Tibial artery (tissue), 4 donors: ENCODE results near the gene MCAM.
A peak's percentile ranks its signal among the peaks of the same experiment; 100 is the strongest.

ENCODE experiments used
- DNase-seq, 2 donors: peaks; one replicate each; pipeline ENCODE4 v3.0.0-alpha.2; 2019
- H3K27ac ChIP-seq, 2 donors: fragments of 200-600 bp; sonication (generic) in 1 of 2; 1 replicate in 1 of 2; 2 replicates in 1 of 2; pipeline ENCODE4 v1.5.1; 2018 to 2019; ENCODE audit warnings: mild to moderate bottlenecking in 1 of 2
- H3K27me3 ChIP-seq, 2 donors: fragments of 200-600 bp; sonication (generic) in 1 of 2; one replicate each; pipeline versions ENCODE4 v1.5.1 to v1.6.0; 2016 to 2019
- H3K36me3 ChIP-seq, 3 donors: fragments of 200-600 bp; sonication (generic) in 2 of 3; one replicate each; pipeline ENCODE4 v1.5.1; 2016 to 2019; ENCODE audit warnings: mild to moderate bottlenecking in 2 of 3
- H3K4me1 ChIP-seq, 4 donors: fragments of 200-600 bp; sonication (generic) in 2 of 4; 1 replicate in 3 of 4; 2 replicates in 1 of 4; pipeline ENCODE4 v1.5.1; 2016 to 2019
- H3K4me3 ChIP-seq, 2 donors: fragments of 200-600 bp; sonication (generic) in 1 of 2; 1 replicate in 1 of 2; 2 replicates in 1 of 2; pipeline ENCODE4 v1.5.1; 2018 to 2019; ENCODE audit warnings: mild to moderate bottlenecking in 2 of 2
- H3K9me3 ChIP-seq, 3 donors: fragments of 200-600 bp; sonication (generic) in 1 of 3; one replicate each; pipeline ENCODE4 v1.5.1; 2016 to 2019
- intact Hi-C: fragments of 100-400 bp; cut with DNase I; formaldehyde crosslinking; loops from one replicate; pipeline ENCODE4 v1.15.0; 2023; ENCODE audit warnings: low total_unique reads
- TF ChIP-seq, protein P1 (sequence below), 2 experiments: fragments of 200-600 bp in 1 of 2; fragments of 450-650 bp in 1 of 2; IDR thresholded peaks; one replicate each; pipeline ENCODE4 v1.5.1; 2017 to 2019; ENCODE audit warnings: antibody characterized with exemption in 2 of 2, mild to moderate bottlenecking in 1 of 2, moderate library complexity in 1 of 2

The MCAM gene

GRCh38 chr11:119314726-119315125, 2.2 kb downstream of the MCAM start:
- Histone ChIP-seq H3K27ac (peak overlapping the region; percentile 99), H3K36me3 (peaks cover 53 to 62% (median 60%) of the 10 kb centered on the region in 3 donors), H3K4me3 (peak overlapping the region; percentile 97 to 99), H3K4me1 (peaks cover 0 to 84% (median 68%) of the 10 kb centered on the region in 4 donors), H3K9me3 (no peaks in the 10 kb centered on the region), H3K27me3 (no peaks in the 10 kb centered on the region)
- DNase-seq, result peak in 1 of 2 donors; percentile 68
- TF ChIP-seq, protein P1, sequence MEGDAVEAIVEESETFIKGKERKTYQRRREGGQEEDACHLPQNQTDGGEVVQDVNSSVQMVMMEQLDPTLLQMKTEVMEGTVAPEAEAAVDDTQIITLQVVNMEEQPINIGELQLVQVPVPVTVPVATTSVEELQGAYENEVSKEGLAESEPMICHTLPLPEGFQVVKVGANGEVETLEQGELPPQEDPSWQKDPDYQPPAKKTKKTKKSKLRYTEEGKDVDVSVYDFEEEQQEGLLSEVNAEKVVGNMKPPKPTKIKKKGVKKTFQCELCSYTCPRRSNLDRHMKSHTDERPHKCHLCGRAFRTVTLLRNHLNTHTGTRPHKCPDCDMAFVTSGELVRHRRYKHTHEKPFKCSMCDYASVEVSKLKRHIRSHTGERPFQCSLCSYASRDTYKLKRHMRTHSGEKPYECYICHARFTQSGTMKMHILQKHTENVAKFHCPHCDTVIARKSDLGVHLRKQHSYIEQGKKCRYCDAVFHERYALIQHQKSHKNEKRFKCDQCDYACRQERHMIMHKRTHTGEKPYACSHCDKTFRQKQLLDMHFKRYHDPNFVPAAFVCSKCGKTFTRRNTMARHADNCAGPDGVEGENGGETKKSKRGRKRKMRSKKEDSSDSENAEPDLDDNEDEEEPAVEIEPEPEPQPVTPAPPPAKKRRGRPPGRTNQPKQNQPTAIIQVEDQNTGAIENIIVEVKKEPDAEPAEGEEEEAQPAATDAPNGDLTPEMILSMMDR (IDR thresholded peaks at IDR 0.05), result no peak
- intact Hi-C loops, result no loop called here

DNA sequence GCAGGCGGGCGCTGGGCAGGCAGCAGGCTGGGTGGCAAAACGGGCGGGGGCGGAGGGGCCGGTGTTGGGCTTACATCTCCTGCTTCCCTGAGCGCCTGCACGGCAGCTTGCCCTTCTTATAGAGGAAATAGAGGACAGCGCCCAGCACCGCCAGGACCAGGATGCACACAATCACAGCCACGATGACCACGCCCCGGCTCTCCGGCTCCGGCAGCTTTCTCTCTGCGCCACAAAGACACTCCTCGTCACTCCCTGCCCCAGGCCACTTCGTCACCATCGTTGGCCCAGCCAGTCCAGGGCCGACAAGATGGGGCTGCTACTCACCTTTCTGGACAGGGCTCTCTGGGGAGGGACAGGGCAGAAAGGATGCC, 6.3 kb downstream of the MCAM start:
- Histone ChIP-seq H3K27ac (peak overlapping the region; percentile 99), H3K4me1 (peaks cover 0 to 92% (median 70%) of the 10 kb centered on the region in 4 donors)
- intact Hi-C loops, result no loop called here

GRCh38 chr11:119309953-119310681, 6.8 kb downstream of the MCAM start:
- peak overlapping the region; percentile 99 for H3K27ac ChIP-seq
- TF ChIP-seq, protein P1 (IDR thresholded peaks at IDR 0.05), result no peak
- no peaks in the 10 kb centered on the region for H3K9me3 ChIP-seq
- no peaks in the 10 kb centered on the region for H3K27me3 ChIP-seq
- peaks cover 0 to 97% (median 72%) of the 10 kb centered on the region in 4 donors for H3K4me1 ChIP-seq
- intact Hi-C loops, result no loop called here
- H3K36me3 ChIP-seq, result peaks cover 72 to 74% (median 73%) of the 10 kb centered on the region in 3 donors
- H3K4me3 ChIP-seq, result peak overlapping the region in 1 of 2 donors; percentile 97
- peak in 1 of 2 donors; percentile 67 for DNase-seq

More for the DNA sequence above, 6.3 kb downstream of the MCAM start:
- DNase-seq, result peak in 1 of 2 donors; percentile 71
- no peaks in the 10 kb centered on the region for H3K9me3 ChIP-seq
- no peaks in the 10 kb centered on the region for H3K27me3 ChIP-seq
- TF ChIP-seq, protein P1 (IDR thresholded peaks at IDR 0.05), result no peak
- H3K36me3 ChIP-seq, result peaks cover 73 to 80% (median 77%) of the 10 kb centered on the region in 3 donors
- H3K4me3 ChIP-seq, result peak overlapping the region; percentile 97 to 99

- TF ChIP-seq, protein P1 (IDR thresholded peaks at IDR 0.05), result no peak
- H3K27me3 ChIP-seq, result no peaks in the 10 kb centered on the region
- peaks cover 65 to 67% (median 67%) of the 10 kb centered on the region in 3 donors for H3K36me3 ChIP-seq
- no peaks in the 10 kb centered on the region for H3K9me3 ChIP-seq
- no peak for DNase-seq
- H3K27ac ChIP-seq, result peak overlapping the region; percentile 99
- no peak overlapping the region for H3K4me3 ChIP-seq
- intact Hi-C loops, result no loop called here
- peaks cover 0 to 98% (median 73%) of the 10 kb centered on the region in 4 donors for H3K4me1 ChIP-seq
These were observed 7.5 kb downstream of the MCAM start for GRCh38 chr11:119309411-119309810.

GRCh38 chr11:119307974-119308373, 9.0 kb downstream of the MCAM start:
- H3K4me1 ChIP-seq, result peaks cover 0 to 84% (median 65%) of the 10 kb centered on the region in 4 donors
- H3K9me3 ChIP-seq, result no peaks in the 10 kb centered on the region
- peaks cover 60 to 65% (median 62%) of the 10 kb centered on the region in 3 donors for H3K36me3 ChIP-seq
- H3K4me3 ChIP-seq, result no peak overlapping the region
- peak overlapping the region; percentile 99 for H3K27ac ChIP-seq
- intact Hi-C loops, result no loop called here
- no peaks in the 10 kb centered on the region for H3K27me3 ChIP-seq
- DNase-seq, result peak in 1 of 2 donors; percentile 83
- TF ChIP-seq, protein P1 (IDR thresholded peaks at IDR 0.05), result no peak
